ENCODE measurements around the gene CUBN. TPM values are rescaled to one million over a fixed set of nuclear protein-coding genes. Genes with fewer than 3 reads are reported as not detected.

CUBN gene
- total and polyA plus RNA-seq, 2 experiments from 2014 or later, result 0.41 to 0.65 TPM

- Histone ChIP-seq H3K79me2 (ENCODE audit: insufficient read depth) (no peaks in the 10 kb centered on the region), H3F3A (ENCODE audit: insufficient read depth) (peaks cover 17% of the 10 kb centered on the region), H3K9ac (no peak overlapping the region), H2AFZ (no peak overlapping the region), H3K36me3 (ENCODE audit: low read depth) (no peaks in the 10 kb centered on the region), H3K9me3 (ENCODE audit: low read depth) (no peaks in the 10 kb centered on the region), H3K27ac (no peak overlapping the region), H3K4me3 (no peak overlapping the region), H3K9me2 (ENCODE audit: insufficient read depth) (no peaks in the 10 kb centered on the region), H3K27me3 (replicated peaks; ENCODE audit: insufficient read depth) (no peaks in the 10 kb centered on the region), H3K4me2 (ENCODE audit: unreplicated experiment) (no peak overlapping the region), H3K4me1 (ENCODE audit: insufficient read depth) (peaks cover 18% of the 10 kb centered on the region), H4K20me1 (ENCODE audit: insufficient read depth) (no peaks in the 10 kb centered on the region)
- no peak for DNase-seq
- WGBS, 2 experiments (ENCODE audit: low coverage in 1 of 2, low lambda C conversion rate in 2 of 2, missing lambda C conversion rate in 2 of 2), result 80 to 85% methylated on average over 3 of the region's 3 CpGs
- TF ChIP-seq EZH2phosphoT487 (IDR thresholded peaks at IDR 0.05; ENCODE audit: insufficient read depth, low read depth) (no peak), EZH2 (IDR thresholded peaks at IDR 0.05; ENCODE audit: insufficient read depth, poor library complexity, severe bottlenecking) (no peak)
- in situ Hi-C loops (cut with MboI), result no loop called here
Measured at GRCh38 chr10:16870331-16870730, 259.3 kb downstream of the CUBN start.

- Histone ChIP-seq H3K36me3 (ENCODE audit: low read depth) (no peaks in the 10 kb centered on the region), H3K4me2 (ENCODE audit: unreplicated experiment) (peak overlapping the region; percentile 68), H3K27ac (peak overlapping the region; percentile 48), H3K79me2 (ENCODE audit: insufficient read depth) (no peaks in the 10 kb centered on the region), H3F3A (ENCODE audit: insufficient read depth) (peaks cover 17% of the 10 kb centered on the region), H4K20me1 (ENCODE audit: insufficient read depth) (no peaks in the 10 kb centered on the region), H2AFZ (peak overlapping the region; percentile 23; the same call in 1 of the 2 replicates), H3K4me1 (ENCODE audit: insufficient read depth) (peaks cover 18% of the 10 kb centered on the region), H3K9ac (peak overlapping the region; percentile 15; the same call in 1 of the 2 replicates), H3K9me2 (ENCODE audit: insufficient read depth) (no peaks in the 10 kb centered on the region), H3K4me3 (peak overlapping the region; percentile 15; the same call in 1 of the 2 replicates), H3K9me3 (ENCODE audit: low read depth) (no peaks in the 10 kb centered on the region), H3K27me3 (replicated peaks; ENCODE audit: insufficient read depth) (no peaks in the 10 kb centered on the region)
- no peak for DNase-seq
- 76 to 78% methylated on average over 4 of the region's 4 CpGs for WGBS, 2 experiments (ENCODE audit: low coverage in 1 of 2, low lambda C conversion rate in 2 of 2, missing lambda C conversion rate in 2 of 2)
- TF ChIP-seq EZH2 (IDR thresholded peaks at IDR 0.05; ENCODE audit: insufficient read depth, poor library complexity, severe bottlenecking) (no peak), EZH2phosphoT487 (IDR thresholded peaks at IDR 0.05; ENCODE audit: insufficient read depth, low read depth) (no peak)
- in situ Hi-C loops (cut with MboI), result no loop called here
Measured at GRCh38 chr10:16867990-16868389, 261.6 kb downstream of the CUBN start.

GRCh38 chr10:16867556-16867955, 262.1 kb downstream of the CUBN start:
- peak overlapping the region; percentile 23; the same call in 1 of the 2 replicates for H2AFZ ChIP-seq
- peak overlapping the region; percentile 68 for H3K4me2 ChIP-seq (ENCODE audit: unreplicated experiment)
- TF ChIP-seq EZH2phosphoT487 (IDR thresholded peaks at IDR 0.05; ENCODE audit: insufficient read depth, low read depth) (no peak), EZH2 (IDR thresholded peaks at IDR 0.05; ENCODE audit: insufficient read depth, poor library complexity, severe bottlenecking) (no peak)
- no peaks in the 10 kb centered on the region for H4K20me1 ChIP-seq (ENCODE audit: insufficient read depth)
- in situ Hi-C loops (cut with MboI), result no loop called here
- H3K27ac ChIP-seq, result peak overlapping the region; percentile 48
- DNase-seq, result peak; percentile 73
- H3K79me2 ChIP-seq (ENCODE audit: insufficient read depth), result no peaks in the 10 kb centered on the region
- H3K9ac ChIP-seq, result peak overlapping the region; percentile 15; the same call in 1 of the 2 replicates
- H3K9me2 ChIP-seq (ENCODE audit: insufficient read depth), result no peaks in the 10 kb centered on the region
- H3K9me3 ChIP-seq (ENCODE audit: low read depth), result no peaks in the 10 kb centered on the region
- peak overlapping the region; percentile 15; the same call in 1 of the 2 replicates for H3K4me3 ChIP-seq
- no peaks in the 10 kb centered on the region for H3K27me3 ChIP-seq (replicated peaks; ENCODE audit: insufficient read depth)
- no peaks in the 10 kb centered on the region for H3K36me3 ChIP-seq (ENCODE audit: low read depth)
- H3F3A ChIP-seq (ENCODE audit: insufficient read depth), result peaks cover 17% of the 10 kb centered on the region
- H3K4me1 ChIP-seq (ENCODE audit: insufficient read depth), result peaks cover 18% of the 10 kb centered on the region
- WGBS, 2 experiments (ENCODE audit: low coverage in 1 of 2, low lambda C conversion rate in 2 of 2, missing lambda C conversion rate in 2 of 2), result 4% methylated on average over 2 of the region's 2 CpGs

- no peak overlapping the region for H3K4me3 ChIP-seq
- in situ Hi-C loops (cut with MboI), result no loop called here
- DNase-seq, result no peak
- no peaks in the 10 kb centered on the region for H3K79me2 ChIP-seq (ENCODE audit: insufficient read depth)
- no peaks in the 10 kb centered on the region for H4K20me1 ChIP-seq (ENCODE audit: insufficient read depth)
- no peaks in the 10 kb centered on the region for H3K27me3 ChIP-seq (replicated peaks; ENCODE audit: insufficient read depth)
- no peak overlapping the region for H3K27ac ChIP-seq
- no peaks in the 10 kb centered on the region for H3K36me3 ChIP-seq (ENCODE audit: low read depth)
- WGBS, 2 experiments (ENCODE audit: low coverage in 1 of 2, low lambda C conversion rate in 2 of 2, missing lambda C conversion rate in 2 of 2), result 96 to 97% methylated on average over 7 of the region's 7 CpGs
- no peak overlapping the region for H3K9ac ChIP-seq
- peaks cover 17% of the 10 kb centered on the region for H3F3A ChIP-seq (ENCODE audit: insufficient read depth)
- TF ChIP-seq EZH2phosphoT487 (IDR thresholded peaks at IDR 0.05; ENCODE audit: insufficient read depth, low read depth), result no peak
- no peak for TF ChIP-seq EZH2 (IDR thresholded peaks at IDR 0.05; ENCODE audit: insufficient read depth, poor library complexity, severe bottlenecking)
- H3K4me2 ChIP-seq (ENCODE audit: unreplicated experiment), result no peak overlapping the region
- H3K9me2 ChIP-seq (ENCODE audit: insufficient read depth), result no peaks in the 10 kb centered on the region
- H2AFZ ChIP-seq, result no peak overlapping the region
- no peaks in the 10 kb centered on the region for H3K9me3 ChIP-seq (ENCODE audit: low read depth)
- H3K4me1 ChIP-seq (ENCODE audit: insufficient read depth), result peaks cover 18% of the 10 kb centered on the region
Measured at GRCh38 chr10:16866541-16867275, 262.9 kb downstream of the CUBN start.
